Karpas-422 (cell line): ENCODE results near the gene DCD. TPM values are rescaled to one million over a fixed set of nuclear protein-coding genes. Genes with fewer than 3 reads are reported as not detected.
A peak's percentile ranks its signal among the peaks of the same experiment; 100 is the strongest.

Experiments
- DNase-seq: peaks from one replicate; pipeline ENCODE4 v3.0.0-alpha.2; 2015
- H2AFZ ChIP-seq: fragments of 200-600 bp; sonication (generic); 2 replicates; pipeline ENCODE4 v1.6.1; 2014; ENCODE audit warnings: antibody characterized with exemption, low read length, mixed read lengths
- H3K27ac ChIP-seq: fragments of 200-600 bp; sonication (generic); 2 replicates; pipeline ENCODE4 v1.5.1; 2014; ENCODE audit warnings: mild to moderate bottlenecking, low read length, moderate library complexity
- H3K27me3 ChIP-seq: fragments of 200-600 bp; sonication (generic); 2 replicates; pipeline ENCODE4 v1.6.1; 2014; ENCODE audit warnings: low read length, mixed read lengths
- H3K36me3 ChIP-seq: fragments of 200-600 bp; sonication (generic); 2 replicates; pipeline ENCODE4 v1.6.1; 2014; ENCODE audit warnings: low read length, mixed read lengths; ENCODE audit not compliant: insufficient read depth
- H3K4me1 ChIP-seq: fragments of 200-600 bp; sonication (generic); 2 replicates; pipeline ENCODE4 v1.6.1; 2014; ENCODE audit warnings: mild to moderate bottlenecking, low read length, mixed read lengths
- H3K4me2 ChIP-seq: fragments of 200-600 bp; sonication (generic); 2 replicates; pipeline ENCODE4 v1.6.1; 2014; ENCODE audit warnings: low read length, low read depth, mild to moderate bottlenecking; ENCODE audit not compliant: poor library complexity, severe bottlenecking
- H3K4me3 ChIP-seq: fragments of 200-600 bp; sonication (generic); 2 replicates; pipeline ENCODE4 v1.5.1; 2014; ENCODE audit warnings: mild to moderate bottlenecking, antibody characterized with exemption, low read length, mixed read lengths
- H3K79me2 ChIP-seq: fragments of 200-600 bp; sonication (generic); 2 replicates; pipeline ENCODE4 v1.6.1; 2014; ENCODE audit warnings: mild to moderate bottlenecking, low read length, mixed read lengths
- H3K9ac ChIP-seq: fragments of 200-600 bp; sonication (generic); 2 replicates; pipeline ENCODE4 v1.6.0; 2014; ENCODE audit warnings: low read length
- H3K9me2 ChIP-seq: fragments of 200-600 bp; sonication (generic), shearing (Covaris generic); replicated peaks from 2 replicates; pipeline ENCODE4 v1.6.0; 2014; ENCODE audit warnings: mild to moderate bottlenecking, low read length, moderate library complexity; ENCODE audit not compliant: insufficient read depth
- H3K9me3 ChIP-seq: fragments of 300-700, 200-600 bp; sonication (generic); 2 replicates; pipeline ENCODE4 v1.6.1; 2014; ENCODE audit warnings: low read length, mixed read lengths
- H4K20me1 ChIP-seq: fragments of 200-600 bp; sonication (generic); 2 replicates; pipeline ENCODE4 v1.6.1; 2014; ENCODE audit warnings: mild to moderate bottlenecking, antibody characterized with exemption, low read length, low read depth; ENCODE audit not compliant: insufficient read depth
- total RNA-seq: library from RNA; depleted of rRNA; stranded (reverse); fragments of >200 nt; shearing (Covaris generic); gene quantifications from 2 replicates; pipeline ENCODE4 v1.2.3, GENCODE V29; 2014; ENCODE audit warnings: low replicate concordance

Gene DCD
- total RNA-seq, 1 experiment from 2014 or later, result not detected

DNA sequence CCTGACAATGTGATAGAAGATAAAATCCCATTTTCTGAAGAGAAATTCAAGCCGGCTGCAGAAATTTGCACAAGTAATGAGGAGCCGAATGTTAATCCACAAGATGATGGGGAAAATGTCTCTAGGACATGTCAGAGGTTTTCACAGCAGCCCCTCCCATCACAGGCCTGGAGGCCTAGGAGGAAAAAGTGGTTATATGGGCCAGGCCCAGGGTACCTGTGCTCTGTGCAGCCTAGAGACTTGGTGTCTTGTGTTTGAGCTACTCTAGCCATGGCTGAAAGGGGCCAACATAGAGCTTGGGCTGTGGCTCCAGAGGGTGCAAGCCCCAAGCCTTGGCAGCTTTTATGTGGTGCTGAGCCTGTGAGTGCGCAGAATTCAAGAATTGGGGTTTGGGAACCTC, 20.9 kb downstream of the DCD start:
- H3K9ac ChIP-seq, result no peak overlapping the region
- H3K79me2 ChIP-seq, result no peaks in the 10 kb centered on the region

DNA sequence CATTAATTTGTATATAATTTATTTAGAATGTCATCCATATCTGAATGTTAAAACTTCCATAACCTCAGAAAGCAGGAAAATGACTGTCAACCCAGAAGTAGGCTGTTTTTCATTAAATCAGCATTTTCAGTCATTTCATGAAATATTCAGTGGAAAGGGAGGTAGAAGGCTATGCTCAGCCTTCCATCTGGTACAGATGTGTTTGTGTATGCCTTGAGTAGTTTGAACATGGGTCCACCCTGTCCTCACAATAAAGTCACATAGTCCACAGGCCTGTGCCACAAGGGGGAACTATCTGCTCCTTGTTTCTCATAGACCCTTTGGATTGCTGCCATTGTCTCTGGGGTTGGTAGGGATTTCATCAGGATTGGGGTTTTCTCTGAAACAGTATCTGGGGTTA, 22.6 kb downstream of the DCD start:
- Histone ChIP-seq H3K4me2 (no peak overlapping the region), H3K27me3 (no peaks in the 10 kb centered on the region), H3K27ac (no peak overlapping the region), H3K9ac (no peak overlapping the region), H3K79me2 (no peaks in the 10 kb centered on the region), H2AFZ (no peak overlapping the region), H3K4me3 (no peak overlapping the region), H4K20me1 (no peaks in the 10 kb centered on the region), H3K9me2 (no peaks in the 10 kb centered on the region), H3K9me3 (no peaks in the 10 kb centered on the region), H3K4me1 (no peaks in the 10 kb centered on the region), H3K36me3 (no peaks in the 10 kb centered on the region)
- no peak for DNase-seq

More for the DNA sequence above, 20.9 kb downstream of the DCD start:
- Histone ChIP-seq H3K4me1 (no peaks in the 10 kb centered on the region), H3K4me3 (no peak overlapping the region), H4K20me1 (no peaks in the 10 kb centered on the region), H2AFZ (no peak overlapping the region), H3K27ac (no peak overlapping the region), H3K9me2 (no peaks in the 10 kb centered on the region), H3K36me3 (no peaks in the 10 kb centered on the region), H3K9me3 (no peaks in the 10 kb centered on the region), H3K27me3 (no peaks in the 10 kb centered on the region), H3K4me2 (no peak overlapping the region)
- no peak for DNase-seq

DNA sequence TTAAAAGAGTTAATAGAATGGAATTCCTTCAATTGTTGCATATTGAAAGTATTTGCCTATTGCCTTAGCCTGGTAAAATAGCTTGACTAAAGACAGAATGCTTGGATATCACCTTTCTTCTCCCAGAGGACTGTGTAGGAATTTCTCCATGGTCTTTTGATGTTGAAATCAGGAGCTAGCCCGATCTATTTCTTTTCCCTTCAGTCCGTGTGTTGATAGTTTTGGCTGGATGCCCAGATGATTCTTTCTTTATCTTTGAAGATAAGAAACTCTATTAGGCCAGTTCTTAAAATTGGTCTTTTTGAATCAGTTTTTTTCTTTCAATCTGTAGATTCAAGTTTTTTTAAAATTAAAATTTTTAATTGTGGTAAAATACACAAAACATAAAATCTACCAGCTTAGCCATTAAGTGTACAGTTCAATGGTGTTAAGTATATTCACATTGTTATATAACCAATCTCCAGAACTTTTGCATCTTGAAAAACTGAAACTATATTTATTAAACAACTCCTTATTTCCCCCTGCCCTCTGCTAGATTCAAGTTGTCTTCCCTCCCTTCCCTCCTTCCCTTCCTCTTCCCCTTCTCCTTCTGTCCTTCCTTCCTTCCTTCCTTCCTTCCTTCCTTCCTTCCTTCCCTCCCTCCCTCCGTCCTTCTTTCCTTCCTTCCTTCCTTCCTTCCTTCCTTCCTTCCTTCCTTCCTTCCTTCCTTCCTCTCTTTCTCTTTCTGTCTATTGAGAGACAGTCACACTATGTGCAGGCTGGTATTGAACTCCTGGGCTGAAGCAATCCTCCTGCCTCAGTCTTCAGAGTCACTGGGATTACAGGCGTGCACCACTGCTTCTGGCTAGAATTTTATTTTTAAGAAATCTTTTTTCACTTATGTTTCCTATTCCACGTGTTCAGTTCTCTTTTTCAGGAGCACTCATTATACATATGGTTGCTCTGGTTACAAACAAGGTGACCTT, 23.6 kb downstream of the DCD start:
- Histone ChIP-seq H3K4me2 (no peak overlapping the region), H3K9ac (no peak overlapping the region), H4K20me1 (no peaks in the 10 kb centered on the region), H3K4me1 (no peaks in the 10 kb centered on the region), H2AFZ (no peak overlapping the region), H3K27me3 (no peaks in the 10 kb centered on the region), H3K79me2 (no peaks in the 10 kb centered on the region), H3K9me3 (no peaks in the 10 kb centered on the region), H3K36me3 (no peaks in the 10 kb centered on the region), H3K27ac (no peak overlapping the region), H3K9me2 (no peaks in the 10 kb centered on the region), H3K4me3 (no peak overlapping the region)
- DNase-seq, result no peak

DNA sequence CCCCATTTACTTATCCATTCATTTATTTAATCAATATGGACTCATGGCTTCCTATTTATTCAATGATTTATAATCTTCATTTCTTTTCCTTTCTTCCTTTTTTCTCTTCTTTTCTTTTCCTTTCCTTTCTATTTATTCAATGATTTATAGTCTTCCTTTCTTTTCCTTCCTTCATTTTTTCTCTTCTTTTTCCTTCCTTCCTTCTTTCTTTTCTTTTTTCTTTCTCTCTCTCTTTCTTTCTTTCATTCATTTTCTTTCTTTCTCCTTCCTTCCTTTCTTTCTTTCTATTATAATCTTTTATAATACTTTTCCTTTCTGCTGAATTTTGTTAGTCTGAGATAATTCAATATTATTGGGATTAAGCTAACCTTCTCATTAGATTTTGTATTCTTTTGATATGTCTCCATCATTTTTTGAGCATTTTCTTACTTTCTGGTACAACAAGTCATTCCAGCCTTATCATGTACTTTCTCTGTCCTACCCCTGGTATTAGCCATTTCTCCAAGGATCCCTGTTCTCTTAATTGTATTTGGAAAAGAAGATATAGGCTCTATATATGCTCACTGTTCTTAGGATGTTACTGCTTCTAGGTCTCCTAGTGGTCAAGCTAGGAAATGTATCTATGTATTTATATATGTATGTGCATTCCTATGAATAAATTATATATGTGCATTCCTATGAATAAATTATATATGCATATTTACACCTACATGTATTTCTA, 25.5 kb downstream of the DCD start:
- Histone ChIP-seq H3K4me1 (no peaks in the 10 kb centered on the region), H3K4me2 (no peak overlapping the region), H3K9ac (no peak overlapping the region), H3K9me3 (no peaks in the 10 kb centered on the region), H3K36me3 (no peaks in the 10 kb centered on the region), H3K27ac (no peak overlapping the region), H4K20me1 (no peaks in the 10 kb centered on the region), H2AFZ (no peak overlapping the region), H3K79me2 (no peaks in the 10 kb centered on the region), H3K9me2 (no peaks in the 10 kb centered on the region), H3K27me3 (no peaks in the 10 kb centered on the region), H3K4me3 (no peak overlapping the region)
- peak; percentile 67 for DNase-seq

DNA sequence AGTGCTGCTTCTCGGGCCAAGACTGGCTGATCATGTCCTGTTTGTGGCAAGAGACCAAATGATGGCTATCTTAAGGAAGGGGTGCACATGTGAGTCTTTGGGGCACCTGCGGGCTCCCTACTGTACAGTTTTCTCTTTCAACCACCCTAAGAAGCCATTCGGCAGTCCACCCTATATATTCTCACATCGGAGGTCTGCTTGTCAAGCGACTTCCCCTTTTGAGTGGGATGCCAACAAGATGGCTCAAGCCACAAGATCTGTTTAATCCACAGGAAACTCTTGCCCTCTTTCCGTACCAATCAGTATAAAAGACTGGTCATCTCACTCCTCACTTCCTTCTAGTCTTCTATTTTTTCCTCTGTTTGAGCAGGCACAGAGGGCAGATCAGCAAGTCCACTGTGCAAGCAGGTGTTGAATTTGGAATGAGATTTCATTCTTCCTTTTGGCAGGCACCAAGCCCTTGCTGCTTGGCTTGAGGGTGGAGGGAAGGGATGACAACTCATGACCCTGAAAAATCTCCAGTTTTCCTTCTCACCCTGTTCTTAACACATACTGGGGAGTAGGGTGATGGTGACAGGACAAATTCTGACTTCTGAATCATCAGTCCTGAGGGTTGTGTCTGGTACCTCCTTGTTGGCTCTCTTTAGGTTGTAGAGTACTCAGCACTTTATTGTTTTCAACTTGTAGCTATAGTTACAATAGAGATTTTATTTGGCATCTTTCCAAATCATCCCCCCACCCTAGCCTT, 31.1 kb downstream of the DCD start:
- Histone ChIP-seq H3K9ac (no peak overlapping the region), H4K20me1 (no peaks in the 10 kb centered on the region), H3K9me2 (no peaks in the 10 kb centered on the region), H3K27me3 (no peaks in the 10 kb centered on the region), H3K4me2 (no peak overlapping the region), H3K4me1 (no peaks in the 10 kb centered on the region), H3K9me3 (no peaks in the 10 kb centered on the region), H3K79me2 (no peaks in the 10 kb centered on the region), H2AFZ (no peak overlapping the region), H3K36me3 (no peaks in the 10 kb centered on the region), H3K4me3 (no peak overlapping the region), H3K27ac (no peak overlapping the region)
- DNase-seq, result no peak

DNA sequence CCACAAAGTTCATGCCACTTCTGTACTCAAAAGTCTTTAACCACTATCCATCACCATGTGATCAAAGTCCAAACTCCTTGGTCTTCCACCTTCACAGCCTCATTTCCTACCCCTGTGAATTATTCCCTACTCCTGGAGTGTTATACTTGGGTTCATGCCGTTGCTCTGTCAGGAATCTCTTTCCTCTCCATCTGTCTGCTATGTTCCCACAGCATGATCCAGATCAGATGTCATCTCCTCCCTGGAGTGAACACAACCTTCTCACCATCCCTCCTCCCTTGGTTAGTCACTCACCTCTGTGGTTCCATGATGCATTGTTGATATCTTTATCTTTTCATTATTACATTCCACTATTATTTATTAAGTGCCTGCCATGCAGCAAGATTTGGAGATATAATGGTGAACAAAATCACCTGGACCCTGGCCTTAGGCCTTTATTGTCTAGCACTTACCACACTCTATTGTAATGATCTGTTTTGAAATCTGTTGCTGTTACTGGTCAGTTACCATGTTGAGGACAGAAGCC, 35.9 kb downstream of the DCD start:
- Histone ChIP-seq H3K4me3 (no peak overlapping the region), H3K4me2 (no peak overlapping the region)

DNA sequence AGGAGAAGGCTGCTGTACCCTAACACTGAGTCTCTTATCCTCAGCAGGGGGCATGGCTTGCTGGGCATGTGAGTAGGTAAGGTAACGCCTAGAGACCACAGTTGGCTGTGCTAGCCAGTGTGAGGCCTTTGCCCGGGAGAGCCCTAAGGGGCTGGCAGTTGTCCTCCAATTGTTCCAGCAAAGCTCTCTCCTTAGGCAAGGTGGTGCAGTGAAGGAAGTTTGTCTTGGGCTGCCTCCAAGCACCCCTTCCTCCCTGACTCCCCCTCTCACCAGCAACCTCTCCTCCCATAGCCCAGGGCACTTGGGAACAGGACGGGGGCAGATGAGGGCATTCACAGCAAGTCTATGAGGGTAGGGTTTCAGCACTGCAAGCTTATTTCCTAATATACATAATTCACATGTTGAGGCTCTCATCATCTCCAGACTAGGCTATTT, 36.4 kb downstream of the DCD start:
- H3K9ac ChIP-seq, result no peak overlapping the region
- no peak overlapping the region for H3K27ac ChIP-seq
- no peaks in the 10 kb centered on the region for H3K9me3 ChIP-seq
- H3K79me2 ChIP-seq, result no peaks in the 10 kb centered on the region
- DNase-seq, result no peak
- no peak overlapping the region for H3K4me2 ChIP-seq
- no peaks in the 10 kb centered on the region for H4K20me1 ChIP-seq
- H3K4me3 ChIP-seq, result no peak overlapping the region
- H2AFZ ChIP-seq, result no peak overlapping the region
- H3K4me1 ChIP-seq, result no peaks in the 10 kb centered on the region
- H3K36me3 ChIP-seq, result no peaks in the 10 kb centered on the region
- no peaks in the 10 kb centered on the region for H3K9me2 ChIP-seq
- no peaks in the 10 kb centered on the region for H3K27me3 ChIP-seq

More for the DNA sequence above, 35.9 kb downstream of the DCD start:
- no peaks in the 10 kb centered on the region for H3K9me2 ChIP-seq
- H4K20me1 ChIP-seq, result no peaks in the 10 kb centered on the region
- no peaks in the 10 kb centered on the region for H3K4me1 ChIP-seq
- no peak overlapping the region for H3K9ac ChIP-seq
- H3K79me2 ChIP-seq, result no peaks in the 10 kb centered on the region
- H3K27me3 ChIP-seq, result no peaks in the 10 kb centered on the region
- H3K36me3 ChIP-seq, result no peaks in the 10 kb centered on the region
- H3K9me3 ChIP-seq, result no peaks in the 10 kb centered on the region
- no peak for DNase-seq
- H3K27ac ChIP-seq, result no peak overlapping the region
- H2AFZ ChIP-seq, result no peak overlapping the region
